Measurements from ENCODE around the gene KLK6. TPM values are rescaled to one million over a fixed set of nuclear protein-coding genes. Genes with fewer than 3 reads are reported as not detected.

Gene KLK6
- polyA plus RNA-seq (2012; ENCODE audit: missing spikeins), result not detected

DNA sequence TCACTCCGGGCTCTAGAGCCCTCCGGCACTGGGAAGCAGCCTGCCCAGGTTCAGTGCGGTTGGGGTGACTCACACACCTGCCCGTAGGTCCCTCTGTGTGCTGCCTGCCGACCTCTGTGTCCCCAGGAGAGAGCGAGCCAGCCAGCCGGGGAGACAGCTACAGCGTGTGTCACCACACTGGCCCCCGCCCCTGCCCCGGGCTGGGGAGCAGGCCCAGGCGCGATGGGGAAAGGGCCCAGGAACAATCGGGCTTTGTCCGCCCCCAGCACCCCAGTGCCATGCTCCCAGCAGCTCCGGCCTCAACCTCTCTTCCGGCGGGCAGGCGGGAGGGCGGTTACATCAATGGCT lies at the start of gene KLK6:
KLK6 (minus strand) TSS at position 179 of the 348 bp plus-strand sequence. CDS start 1,487 bp downstream, outside the sequence.
- DNase-seq (ENCODE audit: insufficient read length) (no peak), FAIRE-seq (no peak)
- TF ChIP-seq POLR2A (IDR thresholded peaks at IDR 0.05; ENCODE audit: low read depth, low read length) (no peak), POLR2AphosphoS5 (IDR thresholded peaks at IDR 0.05; ENCODE audit: low read depth, low read length) (no peak), TAF1 (IDR thresholded peaks at IDR 0.05; ENCODE audit: borderline replicate concordance, low read depth, low read length) (no peak)

- no peak for FAIRE-seq
Measured at GRCh38 chr19:51018745-51019543, 49.6 kb upstream of the KLK6 start.

DNA sequence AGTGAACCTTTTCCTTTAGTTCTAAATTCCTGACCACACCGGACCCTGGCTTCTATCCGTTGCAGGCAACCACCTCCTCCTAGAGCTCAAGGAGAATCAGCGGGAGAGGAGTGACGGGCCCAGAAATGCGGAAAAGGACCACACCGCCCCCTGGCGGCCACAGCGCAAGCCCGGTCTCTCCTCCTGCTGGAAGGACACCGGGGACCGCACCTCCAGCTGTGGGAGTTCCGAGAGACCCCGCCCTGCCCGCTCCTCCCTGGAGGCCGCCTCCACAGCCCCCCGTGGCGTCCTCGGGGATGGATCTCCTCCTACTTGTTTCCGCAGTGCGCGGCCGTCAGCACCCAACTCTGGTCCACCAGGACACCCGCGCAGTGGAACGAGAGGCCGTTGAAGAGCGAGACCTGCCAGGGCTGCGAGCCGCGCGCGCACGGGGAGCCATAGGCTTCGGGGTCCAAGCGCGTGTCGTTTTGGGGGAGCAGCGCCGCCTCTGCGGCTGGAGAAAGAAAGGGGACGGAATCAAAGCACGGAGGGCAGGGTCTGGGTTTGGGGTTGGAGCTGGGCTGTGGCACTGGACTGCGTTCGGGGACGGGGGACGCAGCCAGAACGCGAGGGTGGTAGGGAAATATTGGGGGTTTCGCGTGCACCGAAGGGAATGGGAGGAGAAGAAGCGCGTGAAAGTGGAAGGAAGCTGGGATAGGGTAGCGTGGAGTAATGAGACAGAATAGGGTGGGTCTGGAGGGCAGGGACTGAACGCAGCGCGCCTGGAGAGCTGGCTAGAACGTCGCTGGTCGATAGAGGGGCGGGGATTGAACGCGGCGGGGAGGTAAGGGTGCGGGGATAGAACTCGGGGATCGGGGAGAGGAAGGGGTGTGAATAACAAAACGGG lies 47.6 kb upstream of the KLK6 start:
- FAIRE-seq (no peak), DNase-seq (ENCODE audit: insufficient read length) (no peak)
- TF ChIP-seq POLR2AphosphoS5 (IDR thresholded peaks at IDR 0.05; ENCODE audit: low read depth, low read length), result no peak
- TF ChIP-seq POLR2A (IDR thresholded peaks at IDR 0.05; ENCODE audit: low read depth, low read length), result no peak
- no peak for TF ChIP-seq TAF1 (IDR thresholded peaks at IDR 0.05; ENCODE audit: borderline replicate concordance, low read depth, low read length)

More at GRCh38 chr19:51018745-51019543, 49.6 kb upstream of the KLK6 start:
- TF ChIP-seq TAF1 (IDR thresholded peaks at IDR 0.05; ENCODE audit: borderline replicate concordance, low read depth, low read length), result no peak
- TF ChIP-seq POLR2A (IDR thresholded peaks at IDR 0.05; ENCODE audit: low read depth, low read length), result no peak
- TF ChIP-seq POLR2AphosphoS5 (IDR thresholded peaks at IDR 0.05; ENCODE audit: low read depth, low read length), result no peak
- DNase-seq (ENCODE audit: insufficient read length), result no peak

DNA sequence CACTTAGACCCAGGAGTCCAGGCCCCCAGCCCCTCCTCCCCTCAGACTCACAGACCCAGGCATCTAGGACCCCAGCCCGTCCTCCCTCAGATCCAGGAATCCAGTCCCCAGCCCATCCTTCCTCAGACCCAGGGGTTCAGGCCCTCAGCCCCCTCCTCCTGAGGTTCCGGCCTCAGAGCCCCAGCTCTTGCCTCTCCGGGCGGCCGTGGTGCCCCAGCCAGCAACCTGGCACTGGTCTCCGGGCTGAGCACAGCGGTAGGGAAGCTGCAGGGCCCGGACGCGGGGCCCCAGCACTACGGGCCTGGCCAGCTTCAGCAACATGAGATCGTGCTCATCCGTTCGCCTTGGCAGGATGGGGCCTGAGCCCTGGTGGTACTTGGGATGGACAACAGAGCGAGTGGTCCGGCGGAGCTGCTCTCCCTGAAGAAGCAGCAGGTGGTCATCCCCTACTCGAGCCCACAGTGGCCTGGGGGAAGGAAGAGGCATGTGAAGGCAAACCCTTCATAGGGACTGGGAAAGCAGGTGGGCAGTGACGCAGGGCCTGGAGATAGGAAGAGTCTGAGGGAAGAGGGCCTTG lies 46.4 kb upstream of the KLK6 start:
- DNase-seq (ENCODE audit: insufficient read length) (no peak), FAIRE-seq (no peak)
- no peak for TF ChIP-seq TAF1 (IDR thresholded peaks at IDR 0.05; ENCODE audit: borderline replicate concordance, low read depth, low read length)
- TF ChIP-seq POLR2AphosphoS5 (IDR thresholded peaks at IDR 0.05; ENCODE audit: low read depth, low read length), result no peak
- TF ChIP-seq POLR2A (IDR thresholded peaks at IDR 0.05; ENCODE audit: low read depth, low read length), result no peak

GRCh38 chr19:51014242-51014641 lies 44.9 kb upstream of the KLK6 start:
- FAIRE-seq, result no peak

DNA sequence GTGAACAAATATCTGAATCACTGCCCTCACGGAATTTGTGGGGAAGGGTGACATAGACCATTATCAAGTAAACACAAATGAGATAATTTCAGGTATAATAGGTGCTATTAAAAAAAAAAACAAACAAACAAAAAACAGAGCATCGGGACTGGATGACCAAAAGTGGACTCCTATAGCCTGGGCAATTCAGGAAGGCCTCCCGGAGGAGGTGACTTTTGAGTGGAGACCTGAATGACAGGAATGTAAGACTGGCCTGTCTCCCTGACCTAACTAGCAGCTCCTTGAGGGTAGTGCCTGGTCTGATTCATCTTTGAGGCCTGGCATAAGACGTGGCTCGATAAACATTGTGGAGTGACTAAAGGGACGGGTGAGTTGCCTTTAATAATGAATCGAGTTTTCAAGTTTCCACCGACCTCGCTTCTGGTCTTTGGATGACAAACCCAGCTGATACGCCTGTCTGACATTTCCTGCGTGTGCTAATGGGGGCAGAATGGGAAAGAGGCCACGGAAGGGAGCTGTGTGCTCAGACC lies 43.3 kb upstream of the KLK6 start:
- FAIRE-seq, result no peak
- no peak for DNase-seq (ENCODE audit: insufficient read length)
- TF ChIP-seq POLR2A (IDR thresholded peaks at IDR 0.05; ENCODE audit: low read depth, low read length) (no peak), TAF1 (IDR thresholded peaks at IDR 0.05; ENCODE audit: borderline replicate concordance, low read depth, low read length) (no peak), POLR2AphosphoS5 (IDR thresholded peaks at IDR 0.05; ENCODE audit: low read depth, low read length) (no peak)

More at GRCh38 chr19:51014242-51014641, 44.9 kb upstream of the KLK6 start:
- DNase-seq (ENCODE audit: insufficient read length), result no peak
- TF ChIP-seq POLR2A (IDR thresholded peaks at IDR 0.05; ENCODE audit: low read depth, low read length), result no peak
- no peak for TF ChIP-seq TAF1 (IDR thresholded peaks at IDR 0.05; ENCODE audit: borderline replicate concordance, low read depth, low read length)
- no peak for TF ChIP-seq POLR2AphosphoS5 (IDR thresholded peaks at IDR 0.05; ENCODE audit: low read depth, low read length)

- no peak for DNase-seq (ENCODE audit: insufficient read length)
- TF ChIP-seq POLR2A (IDR thresholded peaks at IDR 0.05; ENCODE audit: low read depth, low read length) (no peak), POLR2AphosphoS5 (IDR thresholded peaks at IDR 0.05; ENCODE audit: low read depth, low read length) (no peak), TAF1 (IDR thresholded peaks at IDR 0.05; ENCODE audit: borderline replicate concordance, low read depth, low read length) (no peak)
- FAIRE-seq, result no peak
Measured at GRCh38 chr19:51010066-51010795, 40.8 kb upstream of the KLK6 start.

DNA sequence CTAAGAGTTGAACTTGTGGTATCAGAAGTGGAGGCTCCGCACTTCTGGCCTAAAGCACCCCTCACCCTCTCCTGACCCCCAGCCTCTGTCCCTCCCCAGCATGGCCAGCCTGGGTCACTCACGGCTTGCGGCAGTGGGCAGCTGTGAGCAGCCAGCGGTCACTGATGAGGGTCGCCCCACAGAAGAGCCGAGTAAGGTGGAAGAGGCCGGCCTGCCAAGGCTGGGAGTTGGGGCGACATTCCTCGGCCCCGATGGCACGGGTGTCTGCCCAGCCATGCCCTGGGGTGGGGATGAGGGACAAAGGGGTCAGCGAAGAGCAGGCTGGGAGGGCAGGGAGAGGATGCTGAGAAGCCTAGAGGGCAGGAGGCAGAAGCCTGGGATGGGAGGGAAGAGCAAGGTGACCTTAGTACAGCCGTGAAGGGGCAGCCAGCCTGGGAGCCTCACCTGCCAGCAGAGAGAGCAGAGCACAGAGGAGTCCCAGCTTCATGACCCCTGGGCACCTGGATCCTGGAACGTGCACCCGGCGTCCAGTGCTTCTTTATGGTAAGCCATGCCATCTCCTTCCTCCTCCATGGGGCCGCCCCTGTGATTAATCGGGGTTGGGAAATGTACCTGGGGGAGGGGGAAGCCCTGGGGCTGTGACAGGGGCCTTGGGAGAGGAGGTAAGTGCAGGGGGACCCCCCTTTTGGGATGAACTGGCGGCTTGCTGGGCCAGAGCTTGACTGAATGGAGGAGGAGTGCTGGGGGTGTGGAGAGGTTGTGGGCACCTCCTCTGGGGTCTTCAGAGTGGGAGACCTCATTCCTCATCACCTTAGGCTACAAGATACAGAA lies 39.9 kb upstream of the KLK6 start:
- TF ChIP-seq TAF1 (IDR thresholded peaks at IDR 0.05; ENCODE audit: borderline replicate concordance, low read depth, low read length), result no peak
- no peak for TF ChIP-seq POLR2A (IDR thresholded peaks at IDR 0.05; ENCODE audit: low read depth, low read length)
- no peak for TF ChIP-seq POLR2AphosphoS5 (IDR thresholded peaks at IDR 0.05; ENCODE audit: low read depth, low read length)
- DNase-seq (ENCODE audit: insufficient read length), result no peak
- no peak for FAIRE-seq

- DNase-seq (ENCODE audit: insufficient read length) (no peak), FAIRE-seq (no peak)
- TF ChIP-seq POLR2A (IDR thresholded peaks at IDR 0.05; ENCODE audit: low read depth, low read length) (no peak), TAF1 (IDR thresholded peaks at IDR 0.05; ENCODE audit: borderline replicate concordance, low read depth, low read length) (no peak), POLR2AphosphoS5 (IDR thresholded peaks at IDR 0.05; ENCODE audit: low read depth, low read length) (no peak)
Measured at GRCh38 chr19:51007488-51007887, 38.1 kb upstream of the KLK6 start.

DNA sequence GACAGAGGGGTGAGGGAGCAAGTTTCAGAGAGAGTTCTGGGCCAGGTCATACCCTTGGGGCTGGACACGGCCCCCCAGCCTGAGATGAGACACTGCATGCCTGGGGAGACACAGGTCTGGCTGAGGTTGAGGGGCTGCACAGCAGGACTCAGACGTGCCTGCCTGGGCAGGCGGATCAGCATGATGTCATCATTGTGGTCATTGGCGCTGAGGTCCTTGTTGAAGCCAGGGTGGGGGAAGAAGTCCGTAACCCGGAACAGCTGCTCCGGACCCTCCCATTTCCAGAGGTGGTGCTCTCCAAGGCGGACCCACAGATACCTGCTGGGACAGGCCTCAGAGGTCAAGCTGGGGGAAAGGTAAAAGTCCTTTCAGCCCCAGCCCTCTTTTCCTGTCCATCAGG lies 37.0 kb upstream of the KLK6 start:
- no peak for DNase-seq (ENCODE audit: insufficient read length)
- no peak for FAIRE-seq
- TF ChIP-seq POLR2AphosphoS5 (IDR thresholded peaks at IDR 0.05; ENCODE audit: low read depth, low read length), result no peak
- no peak for TF ChIP-seq POLR2A (IDR thresholded peaks at IDR 0.05; ENCODE audit: low read depth, low read length)
- TF ChIP-seq TAF1 (IDR thresholded peaks at IDR 0.05; ENCODE audit: borderline replicate concordance, low read depth, low read length), result no peak

All from GM12892 (cell line).